Vagina (tissue), 2 donors: ENCODE data around the gene LATS1.

Source experiments
- POLR2A ChIP-seq, 2 donors: fragments of 450-650 bp; IDR thresholded peaks; one replicate each; pipeline ENCODE4 v1.6.1; 2017; ENCODE audit warnings: antibody characterized with exemption in 2 of 2, mild to moderate bottlenecking in 2 of 2, moderate library complexity in 2 of 2
- TF ChIP-seq, protein P1 (sequence below), 3 experiments: fragments of 450-650 bp in 2 of 3; fragments of 200-600 bp in 1 of 3; sonication (generic) in 1 of 3; IDR thresholded peaks; one replicate each; pipeline ENCODE4 v1.5.1; 2017 to 2019; ENCODE audit warnings: antibody characterized with exemption in 3 of 3, mild to moderate bottlenecking in 2 of 3, moderate library complexity in 2 of 3

DNA sequence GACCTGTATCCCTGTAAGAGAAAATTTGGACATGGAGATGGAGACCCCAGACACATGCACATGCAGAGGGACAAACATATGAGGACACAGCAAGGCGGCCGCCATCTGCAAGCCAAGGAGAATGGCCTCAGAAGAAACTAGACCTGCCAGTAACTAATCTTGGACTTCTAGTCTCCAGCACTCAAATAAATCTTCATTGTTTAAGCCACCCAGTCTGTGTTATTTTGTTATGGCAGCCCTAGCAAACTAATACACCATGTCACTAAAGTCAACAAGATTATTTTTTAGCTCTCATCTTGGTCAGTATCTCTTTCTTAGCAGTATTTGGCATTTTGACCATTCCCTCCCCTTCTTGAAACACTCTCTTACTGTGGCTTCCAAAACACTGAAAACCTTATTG is 26.7 kb downstream of the LATS1 start:
- TF ChIP-seq, protein P1, sequence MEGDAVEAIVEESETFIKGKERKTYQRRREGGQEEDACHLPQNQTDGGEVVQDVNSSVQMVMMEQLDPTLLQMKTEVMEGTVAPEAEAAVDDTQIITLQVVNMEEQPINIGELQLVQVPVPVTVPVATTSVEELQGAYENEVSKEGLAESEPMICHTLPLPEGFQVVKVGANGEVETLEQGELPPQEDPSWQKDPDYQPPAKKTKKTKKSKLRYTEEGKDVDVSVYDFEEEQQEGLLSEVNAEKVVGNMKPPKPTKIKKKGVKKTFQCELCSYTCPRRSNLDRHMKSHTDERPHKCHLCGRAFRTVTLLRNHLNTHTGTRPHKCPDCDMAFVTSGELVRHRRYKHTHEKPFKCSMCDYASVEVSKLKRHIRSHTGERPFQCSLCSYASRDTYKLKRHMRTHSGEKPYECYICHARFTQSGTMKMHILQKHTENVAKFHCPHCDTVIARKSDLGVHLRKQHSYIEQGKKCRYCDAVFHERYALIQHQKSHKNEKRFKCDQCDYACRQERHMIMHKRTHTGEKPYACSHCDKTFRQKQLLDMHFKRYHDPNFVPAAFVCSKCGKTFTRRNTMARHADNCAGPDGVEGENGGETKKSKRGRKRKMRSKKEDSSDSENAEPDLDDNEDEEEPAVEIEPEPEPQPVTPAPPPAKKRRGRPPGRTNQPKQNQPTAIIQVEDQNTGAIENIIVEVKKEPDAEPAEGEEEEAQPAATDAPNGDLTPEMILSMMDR (IDR thresholded peaks at IDR 0.05): no peak
- TF ChIP-seq POLR2A (IDR thresholded peaks at IDR 0.05): no peak
